ENCODE results near the gene CAPZB. TPM values are rescaled to one million over a fixed set of nuclear protein-coding genes. Genes with fewer than 3 reads are reported as not detected.

The CAPZB gene
- polyA plus RNA-seq, 1 of the 3 experiments (the other 2 are of a cell fraction) = 122 TPM

GRCh38 chr1:19327736-19328135 is 157.6 kb downstream of the CAPZB start:
- no peak for TF ChIP-seq GABPA (IDR thresholded peaks at IDR 0.05; ENCODE audit: low read depth)
- no peak for TF ChIP-seq NRF1 (IDR thresholded peaks at IDR 0.05; ENCODE audit: low read depth, low read length)
- TF ChIP-seq TAF1 (IDR thresholded peaks at IDR 0.05; ENCODE audit: borderline replicate concordance, low read depth, low read length) = no peak
- TF ChIP-seq SMC3 (IDR thresholded peaks at IDR 0.05; ENCODE audit: low read depth, low read length) = no peak
- TF ChIP-seq RAD21 (IDR thresholded peaks at IDR 0.05; ENCODE audit: low read length) = no peak
- TF ChIP-seq TEAD4 (IDR thresholded peaks at IDR 0.05; ENCODE audit: borderline replicate concordance, insufficient read depth) = no peak
- TF ChIP-seq MXI1 (IDR thresholded peaks at IDR 0.05; ENCODE audit: low read depth, low read length) = no peak
- TF ChIP-seq FOXJ3 (CRISPR knock-in tag; IDR thresholded peaks at IDR 0.05) = no peak
- no peak for TF ChIP-seq POLR2AphosphoS5 (IDR thresholded peaks at IDR 0.05; ENCODE audit: low read depth, low read length)
- TF ChIP-seq IRF3 (IDR thresholded peaks at IDR 0.05; ENCODE audit: low read depth, low read length) = no peak
- no peak for TF ChIP-seq CTCF (IDR thresholded peaks at IDR 0.05)
- TF ChIP-seq FOSL2 (IDR thresholded peaks at IDR 0.05; ENCODE audit: borderline replicate concordance, low read depth) = no peak
- TF ChIP-seq PBX3 (IDR thresholded peaks at IDR 0.05) = no peak
- no peaks in the 10 kb centered on the region for H3F3A ChIP-seq (replicated peaks; ENCODE audit: insufficient read depth)
- H3K9me3 ChIP-seq = no peaks in the 10 kb centered on the region
- H3K36me3 ChIP-seq (replicated peaks in 1 of 2; ENCODE audit: control insufficient read depth in 1 of 2, insufficient read depth in 2 of 2, low read length in 1 of 2) = peaks cover 0 to 10% of the 10 kb centered on the region in 2 experiments
- no peak overlapping the region for H3K9ac ChIP-seq
- CTCF ChIA-PET = interaction anchor here (1.2 to 2.0 kb wide), 2 partner anchors 13 to 17 kb away, joined by 3 to 7 read pairs; no protein-coding TSS in a partner anchor
- H3K9me2 ChIP-seq = no peaks in the 10 kb centered on the region
- H4K20me1 ChIP-seq (ENCODE audit: insufficient read depth) = no peaks in the 10 kb centered on the region
- POLR2A ChIA-PET = interaction anchor here (1.6 kb wide), 1 partner anchor 16 kb away, joined by 4 read pairs; the partner anchor contains the start of genes AKR7A2 and SLC66A1
- no peak overlapping the region for H2AFZ ChIP-seq (ENCODE audit: low read depth)
- no peaks in the 10 kb centered on the region for H3K27me3 ChIP-seq (ENCODE audit: insufficient read depth)
- DNase-seq = no peak
- no peaks in the 10 kb centered on the region for H3K79me2 ChIP-seq (ENCODE audit: insufficient read depth)
- 100% methylated on average over 4 of the region's 9 CpGs for WGBS (ENCODE audit: low lambda C conversion rate)
- no peak overlapping the region for H3K27ac ChIP-seq (ENCODE audit: low read depth in 2 of 2, low read length in 1 of 2)
- H3K4me1 ChIP-seq (ENCODE audit: control insufficient read depth in 1 of 2, insufficient read depth in 2 of 2, low read depth in 1 of 2, low read length in 1 of 2) = peaks cover 0 to 4% of the 10 kb centered on the region in 2 experiments; a peak in 1 of 4 replicates
- no peak overlapping the region for H3K4me2 ChIP-seq
- H3K4me3 ChIP-seq (ENCODE audit: low read depth in 2 of 2, low read length in 1 of 2) = no peak overlapping the region

- no peak for DNase-seq
- H3K27me3 ChIP-seq (ENCODE audit: insufficient read depth) = no peaks in the 10 kb centered on the region
- no peak overlapping the region for H3K27ac ChIP-seq (ENCODE audit: low read depth in 2 of 2, low read length in 1 of 2)
- H3K4me3 ChIP-seq (ENCODE audit: low read depth in 2 of 2, low read length in 1 of 2) = no peak overlapping the region
- POLR2A ChIA-PET = interaction anchor here (1.6 kb wide), 1 partner anchor 15 kb away, joined by 4 read pairs; the partner anchor contains the start of genes AKR7A2 and SLC66A1
- CTCF ChIA-PET = interaction anchor here (2.0 kb wide), 1 partner anchor 14 kb away, joined by 7 read pairs; no protein-coding TSS in a partner anchor
- no peaks in the 10 kb centered on the region for H3F3A ChIP-seq (replicated peaks; ENCODE audit: insufficient read depth)
- H3K4me2 ChIP-seq = no peak overlapping the region
- no peak overlapping the region for H3K9ac ChIP-seq
- H4K20me1 ChIP-seq (ENCODE audit: insufficient read depth) = no peaks in the 10 kb centered on the region
- no peaks in the 10 kb centered on the region for H3K79me2 ChIP-seq (ENCODE audit: insufficient read depth)
- H3K9me2 ChIP-seq = no peaks in the 10 kb centered on the region
- WGBS (ENCODE audit: low lambda C conversion rate) = 82% methylated on average over 9 of the region's 16 CpGs
- peaks cover 0 to 10% of the 10 kb centered on the region in 2 experiments for H3K36me3 ChIP-seq (replicated peaks in 1 of 2; ENCODE audit: control insufficient read depth in 1 of 2, insufficient read depth in 2 of 2, low read length in 1 of 2)
- H3K4me1 ChIP-seq (ENCODE audit: control insufficient read depth in 1 of 2, insufficient read depth in 2 of 2, low read depth in 1 of 2, low read length in 1 of 2) = peaks cover 0 to 4% of the 10 kb centered on the region in 2 experiments; a peak in 1 of 4 replicates
- H3K9me3 ChIP-seq = no peaks in the 10 kb centered on the region
- no peak overlapping the region for H2AFZ ChIP-seq (ENCODE audit: low read depth)
- TF ChIP-seq RXRA (IDR thresholded peaks at IDR 0.05; ENCODE audit: borderline replicate concordance, low read depth) (no peak), MXI1 (IDR thresholded peaks at IDR 0.05; ENCODE audit: low read depth, low read length) (no peak), SMC3 (IDR thresholded peaks at IDR 0.05; ENCODE audit: low read depth, low read length) (no peak), RFX5 (IDR thresholded peaks at IDR 0.05; ENCODE audit: low read length) (no peak), GABPA (IDR thresholded peaks at IDR 0.05; ENCODE audit: low read depth) (no peak), ZBTB33 (IDR thresholded peaks at IDR 0.05; ENCODE audit: borderline replicate concordance, low read depth) (no peak), GATA2 (CRISPR knock-in tag; IDR thresholded peaks at IDR 0.05) (no peak), POLR2AphosphoS5 (IDR thresholded peaks at IDR 0.05; ENCODE audit: low read depth, low read length) (no peak), FOSL2 (IDR thresholded peaks at IDR 0.05; ENCODE audit: borderline replicate concordance, low read depth) (no peak), SIN3A (IDR thresholded peaks at IDR 0.05; ENCODE audit: borderline replicate concordance, low read depth, low read length) (no peak), MEF2A (IDR thresholded peaks at IDR 0.05; ENCODE audit: borderline replicate concordance, low read depth) (no peak), PBX3 (IDR thresholded peaks at IDR 0.05) (no peak), NFIC (IDR thresholded peaks at IDR 0.05; ENCODE audit: borderline replicate concordance) (no peak)
Observed at GRCh38 chr1:19327301-19327700, 158.0 kb downstream of the CAPZB start.

Measured in SK-N-SH (cell line).